ENCODE measurements around the gene FXN.
A peak's percentile ranks its signal among the peaks of the same experiment; 100 is the strongest.

The FXN gene

GRCh38 chr9:69027355-69028097 lies 8.0 kb upstream of the FXN start:
- ATAC-seq, result peak; percentile 86
- TF ChIP-seq TOX (CRISPR knock-in tag; IDR thresholded peaks at IDR 0.05; ENCODE audit: borderline replicate concordance) (no peak), POU6F1 (CRISPR knock-in tag; IDR thresholded peaks at IDR 0.05; ENCODE audit: borderline replicate concordance, low read depth) (no peak), ZC3H10 (CRISPR knock-in tag; IDR thresholded peaks at IDR 0.05) (no peak), ZNF565 (CRISPR knock-in tag; conservative IDR thresholded peaks at IDR 0.05; ENCODE audit: low read depth) (no peak), ZNF70 (CRISPR knock-in tag; IDR thresholded peaks at IDR 0.05) (no peak), RARB (CRISPR knock-in tag; IDR thresholded peaks at IDR 0.05) (no peak), CSDC2 (CRISPR knock-in tag; IDR thresholded peaks at IDR 0.05) (no peak), TCF4 (CRISPR knock-in tag; IDR thresholded peaks at IDR 0.05; ENCODE audit: borderline replicate concordance) (no peak), PATZ1 (CRISPR knock-in tag; IDR thresholded peaks at IDR 0.05; ENCODE audit: borderline replicate concordance) (no peak), BACH2 (CRISPR knock-in tag; IDR thresholded peaks at IDR 0.05; ENCODE audit: borderline replicate concordance) (no peak), CSRNP3 (CRISPR knock-in tag; IDR thresholded peaks at IDR 0.05) (no peak), ZNF8 (CRISPR knock-in tag; IDR thresholded peaks at IDR 0.05) (no peak), GLIS3 (CRISPR knock-in tag; IDR thresholded peaks at IDR 0.05) (no peak), ISL1 (CRISPR knock-in tag; IDR thresholded peaks at IDR 0.05) (no peak), ARNTL (CRISPR knock-in tag; IDR thresholded peaks at IDR 0.05; ENCODE audit: borderline replicate concordance, low read depth) (no peak), ZFP3 (CRISPR knock-in tag; IDR thresholded peaks at IDR 0.05) (no peak), ESRRG (CRISPR knock-in tag; IDR thresholded peaks at IDR 0.05) (no peak)
- TF ChIP-seq, protein P1, sequence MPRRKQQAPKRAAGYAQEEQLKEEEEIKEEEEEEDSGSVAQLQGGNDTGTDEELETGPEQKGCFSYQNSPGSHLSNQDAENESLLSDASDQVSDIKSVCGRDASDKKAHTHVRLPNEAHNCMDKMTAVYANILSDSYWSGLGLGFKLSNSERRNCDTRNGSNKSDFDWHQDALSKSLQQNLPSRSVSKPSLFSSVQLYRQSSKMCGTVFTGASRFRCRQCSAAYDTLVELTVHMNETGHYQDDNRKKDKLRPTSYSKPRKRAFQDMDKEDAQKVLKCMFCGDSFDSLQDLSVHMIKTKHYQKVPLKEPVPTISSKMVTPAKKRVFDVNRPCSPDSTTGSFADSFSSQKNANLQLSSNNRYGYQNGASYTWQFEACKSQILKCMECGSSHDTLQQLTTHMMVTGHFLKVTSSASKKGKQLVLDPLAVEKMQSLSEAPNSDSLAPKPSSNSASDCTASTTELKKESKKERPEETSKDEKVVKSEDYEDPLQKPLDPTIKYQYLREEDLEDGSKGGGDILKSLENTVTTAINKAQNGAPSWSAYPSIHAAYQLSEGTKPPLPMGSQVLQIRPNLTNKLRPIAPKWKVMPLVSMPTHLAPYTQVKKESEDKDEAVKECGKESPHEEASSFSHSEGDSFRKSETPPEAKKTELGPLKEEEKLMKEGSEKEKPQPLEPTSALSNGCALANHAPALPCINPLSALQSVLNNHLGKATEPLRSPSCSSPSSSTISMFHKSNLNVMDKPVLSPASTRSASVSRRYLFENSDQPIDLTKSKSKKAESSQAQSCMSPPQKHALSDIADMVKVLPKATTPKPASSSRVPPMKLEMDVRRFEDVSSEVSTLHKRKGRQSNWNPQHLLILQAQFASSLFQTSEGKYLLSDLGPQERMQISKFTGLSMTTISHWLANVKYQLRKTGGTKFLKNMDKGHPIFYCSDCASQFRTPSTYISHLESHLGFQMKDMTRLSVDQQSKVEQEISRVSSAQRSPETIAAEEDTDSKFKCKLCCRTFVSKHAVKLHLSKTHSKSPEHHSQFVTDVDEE (CRISPR knock-in tag; IDR thresholded peaks at IDR 0.05), result no peak

DNA sequence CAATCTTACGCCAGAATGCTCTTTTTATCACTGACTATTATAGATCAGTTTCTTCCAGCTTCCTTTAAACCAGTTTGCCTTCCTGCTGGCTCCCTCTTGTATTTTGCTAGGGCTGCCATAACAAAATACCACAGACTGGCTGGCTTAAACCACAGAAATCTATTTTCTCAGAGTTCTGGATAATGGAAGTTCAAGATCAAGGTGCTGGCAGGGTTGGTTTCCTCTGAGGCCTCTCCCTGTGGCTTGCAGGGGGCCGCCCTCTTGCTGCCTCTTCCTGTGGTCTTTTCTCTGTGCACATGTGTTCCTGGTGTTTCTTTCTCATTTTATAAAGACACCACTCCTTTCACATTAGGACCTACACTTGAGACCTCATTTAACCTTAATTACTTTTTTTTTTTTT lies 6.8 kb upstream of the FXN start:
- TF ChIP-seq ISL1 (CRISPR knock-in tag; IDR thresholded peaks at IDR 0.05) (no peak), SNAI2 (CRISPR knock-in tag; IDR thresholded peaks at IDR 0.05) (no peak), BACH2 (CRISPR knock-in tag; IDR thresholded peaks at IDR 0.05; ENCODE audit: borderline replicate concordance) (no peak), ESRRG (CRISPR knock-in tag; IDR thresholded peaks at IDR 0.05) (no peak), PPARA (CRISPR knock-in tag; IDR thresholded peaks at IDR 0.05; ENCODE audit: borderline replicate concordance) (no peak), TCF4 (CRISPR knock-in tag; IDR thresholded peaks at IDR 0.05; ENCODE audit: borderline replicate concordance) (no peak), ZFP30 (CRISPR knock-in tag; IDR thresholded peaks at IDR 0.05) (no peak), CSDC2 (CRISPR knock-in tag; IDR thresholded peaks at IDR 0.05) (no peak), TOX (CRISPR knock-in tag; IDR thresholded peaks at IDR 0.05; ENCODE audit: borderline replicate concordance) (no peak), PATZ1 (CRISPR knock-in tag; IDR thresholded peaks at IDR 0.05; ENCODE audit: borderline replicate concordance) (no peak), RARB (CRISPR knock-in tag; IDR thresholded peaks at IDR 0.05) (no peak)
- TF ChIP-seq, protein P2, sequence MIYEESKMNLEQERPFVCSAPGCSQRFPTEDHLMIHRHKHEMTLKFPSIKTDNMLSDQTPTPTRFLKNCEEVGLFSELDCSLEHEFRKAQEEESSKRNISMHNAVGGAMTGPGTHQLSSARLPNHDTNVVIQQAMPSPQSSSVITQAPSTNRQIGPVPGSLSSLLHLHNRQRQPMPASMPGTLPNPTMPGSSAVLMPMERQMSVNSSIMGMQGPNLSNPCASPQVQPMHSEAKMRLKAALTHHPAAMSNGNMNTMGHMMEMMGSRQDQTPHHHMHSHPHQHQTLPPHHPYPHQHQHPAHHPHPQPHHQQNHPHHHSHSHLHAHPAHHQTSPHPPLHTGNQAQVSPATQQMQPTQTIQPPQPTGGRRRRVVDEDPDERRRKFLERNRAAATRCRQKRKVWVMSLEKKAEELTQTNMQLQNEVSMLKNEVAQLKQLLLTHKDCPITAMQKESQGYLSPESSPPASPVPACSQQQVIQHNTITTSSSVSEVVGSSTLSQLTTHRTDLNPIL (CRISPR knock-in tag; IDR thresholded peaks at IDR 0.05; ENCODE audit: low read depth), result no peak
- no peak for ATAC-seq

Data from SK-N-SH treated with all-trans-retinoic acid at 6 μM for 48 hours (cell line).